Kidney capillary endothelial cell (primary cell): Measurements from ENCODE around the gene NPIPB4.
"Not testable (repeated sequence)": the region's sequence is repeated elsewhere in the genome, so short reads cannot be mapped to it uniquely, and the experiment has no call there.

ENCODE experiments used
- DNase-seq: peaks from one replicate; pipeline ENCODE4 v3.0.0-alpha.2; 2018; ENCODE audit warnings: low spot score

Gene NPIPB4

GRCh38 chr16:21857656-21858055 is at the start of gene NPIPB4:
NPIPB4 (minus strand) TSS chr16:21857756; CDS start chr16:21857378, 378 bp downstream.
- not testable (repeated sequence) for DNase-seq

GRCh38 chr16:21898998-21899397 is 41.4 kb upstream of the NPIPB4 start:
- DNase-seq, result not testable (repeated sequence)

- DNase-seq, result not testable (repeated sequence)
Measured at GRCh38 chr16:21881988-21882387, 24.4 kb upstream of the NPIPB4 start.

GRCh38 chr16:21837186-21837585 is 20.4 kb downstream of the NPIPB4 start:
- not testable (repeated sequence) for DNase-seq

- not testable (repeated sequence) for DNase-seq
Measured at GRCh38 chr16:21836334-21836733, 21.2 kb downstream of the NPIPB4 start.

GRCh38 chr16:21835747-21836146 is 21.8 kb downstream of the NPIPB4 start:
- DNase-seq, result not testable (repeated sequence)

GRCh38 chr16:21834211-21834610 is 23.3 kb downstream of the NPIPB4 start:
- not testable (repeated sequence) for DNase-seq

- DNase-seq, result not testable (repeated sequence)
Measured at GRCh38 chr16:21829929-21830328, 27.6 kb downstream of the NPIPB4 start.

GRCh38 chr16:21826067-21826706 is 31.4 kb downstream of the NPIPB4 start:
- not testable (repeated sequence) for DNase-seq

- DNase-seq, result not testable (repeated sequence)
Measured at GRCh38 chr16:21825526-21825925, 32.0 kb downstream of the NPIPB4 start.

- DNase-seq, result not testable (repeated sequence)
Measured at GRCh38 chr16:21823258-21823657, 34.3 kb downstream of the NPIPB4 start.

- not testable (repeated sequence) for DNase-seq
Measured at GRCh38 chr16:21820908-21821465, 36.6 kb downstream of the NPIPB4 start.

- DNase-seq, result peak; percentile 63
Measured at GRCh38 chr16:21820028-21820907, 37.3 kb downstream of the NPIPB4 start.

- not testable (repeated sequence) for DNase-seq
Measured at GRCh38 chr16:21819617-21820016, 37.9 kb downstream of the NPIPB4 start.

GRCh38 chr16:21817012-21817411 is 40.5 kb downstream of the NPIPB4 start:
- DNase-seq, result not testable (repeated sequence)

GRCh38 chr16:21815694-21816093 is 41.9 kb downstream of the NPIPB4 start:
- not testable (repeated sequence) for DNase-seq

- not testable (repeated sequence) for DNase-seq
Measured at GRCh38 chr16:21802375-21802663, 55.2 kb downstream of the NPIPB4 start.

- DNase-seq, result peak; percentile 36
Measured at GRCh38 chr16:21801538-21802374, 55.8 kb downstream of the NPIPB4 start.

- not testable (repeated sequence) for DNase-seq
Measured at GRCh38 chr16:21798601-21799000, 59.0 kb downstream of the NPIPB4 start.

- not testable (repeated sequence) for DNase-seq
Measured at GRCh38 chr16:21793310-21793709, 64.2 kb downstream of the NPIPB4 start.

- DNase-seq, result not testable (repeated sequence)
Measured at GRCh38 chr16:21790506-21790905, 67.0 kb downstream of the NPIPB4 start.
